Activated T-cell treated with anti-CD3 and anti-CD28 coated beads for 48 hours (primary cell): ENCODE measurements around the gene MT3.

Experiments used
- DNase-seq: peaks from one replicate; pipeline ENCODE4 v3.0.0-alpha.2; 2020; ENCODE audit warnings: low read depth

The MT3 gene

GRCh38 chr16:56631197-56631596, 41.9 kb downstream of the MT3 start:
- DNase-seq = no peak

GRCh38 chr16:56631832-56632155, 42.5 kb downstream of the MT3 start:
- no peak for DNase-seq

- no peak for DNase-seq
These were observed 43.0 kb downstream of the MT3 start, which contains the start of gene MT1M for GRCh38 chr16:56632156-56632847. MT1M (plus strand) TSS chr16:56632659; CDS start chr16:56632732, 73 bp downstream.

GRCh38 chr16:56632848-56633365, 43.6 kb downstream of the MT3 start:
- DNase-seq = no peak

- DNase-seq = no peak
These were observed 44.2 kb downstream of the MT3 start for GRCh38 chr16:56633535-56633934.

- DNase-seq = no peak
These were observed 45.5 kb downstream of the MT3 start for GRCh38 chr16:56634715-56635440.

- no peak for DNase-seq
These were observed 46.2 kb downstream of the MT3 start for GRCh38 chr16:56635441-56635967.

- no peak for DNase-seq
These were observed 47.5 kb downstream of the MT3 start for GRCh38 chr16:56636616-56637413.

- no peak for DNase-seq
These were observed 48.8 kb downstream of the MT3 start, which contains the start of gene MT1A for GRCh38 chr16:56637814-56638750. MT1A (plus strand) TSS chr16:56638666; CDS start chr16:56638739, 73 bp downstream.

GRCh38 chr16:56639045-56639444, 49.7 kb downstream of the MT3 start:
- no peak for DNase-seq

- no peak for DNase-seq
These were observed 50.7 kb downstream of the MT3 start for GRCh38 chr16:56640076-56640475.
